ENCODE results near the gene RBCK1.
A peak's percentile ranks its signal among the peaks of the same experiment; 100 is the strongest.

RBCK1 gene

GRCh38 chr20:366041-366718, 41.9 kb upstream of the RBCK1 start:
- H3K79me2 ChIP-seq (ENCODE audit: insufficient read depth, low read length) = no peaks in the 10 kb centered on the region
- no peaks in the 10 kb centered on the region for H3K9me3 ChIP-seq (ENCODE audit: insufficient read depth, low read length, severe bottlenecking)
- TF ChIP-seq EZH2 (IDR thresholded peaks at IDR 0.05; ENCODE audit: borderline replicate concordance, low read depth, low read length, severe bottlenecking) (no peak), CTCF (IDR thresholded peaks at IDR 0.05; ENCODE audit: borderline replicate concordance, extremely low read depth, low read length, poor library complexity, severe bottlenecking) (no peak)
- H2AFZ ChIP-seq (ENCODE audit: low read depth, low read length) = no peak overlapping the region
- DNase-seq = peak; percentile 28
- peak; percentile 37; the same call in 1 of the 3 replicates for ATAC-seq (ENCODE audit: insufficient read depth, low read depth)
- peaks cover 14% of the 10 kb centered on the region for H3K4me1 ChIP-seq (ENCODE audit: insufficient read depth, low read length)
- no peak overlapping the region for H3K9ac ChIP-seq (ENCODE audit: low read depth, low read length)
- no peak overlapping the region for H3K27ac ChIP-seq (ENCODE audit: low read length)
- no peak overlapping the region for H3K4me3 ChIP-seq (ENCODE audit: low read depth in 1 of 2, low read length in 2 of 2)
- no peaks in the 10 kb centered on the region; the same call in 1 of the 2 replicates for H4K20me1 ChIP-seq (ENCODE audit: insufficient read depth, low read length)
- no peaks in the 10 kb centered on the region for H3K27me3 ChIP-seq (ENCODE audit: insufficient read depth, low read length, poor library complexity)
- no peak overlapping the region for H3K4me2 ChIP-seq (ENCODE audit: insufficient read depth, low read length)
- H3K36me3 ChIP-seq (ENCODE audit: insufficient read depth, low read length) = no peaks in the 10 kb centered on the region

GRCh38 chr20:366719-367485, 41.2 kb upstream of the RBCK1 start:
- Histone ChIP-seq H3K4me3 (ENCODE audit: low read depth in 1 of 2, low read length in 2 of 2) (no peak overlapping the region), H4K20me1 (ENCODE audit: insufficient read depth, low read length) (no peaks in the 10 kb centered on the region; the same call in 1 of the 2 replicates), H3K79me2 (ENCODE audit: insufficient read depth, low read length) (no peaks in the 10 kb centered on the region), H3K4me1 (ENCODE audit: insufficient read depth, low read length) (peaks cover 19% of the 10 kb centered on the region), H3K4me2 (ENCODE audit: insufficient read depth, low read length) (no peak overlapping the region), H3K27me3 (ENCODE audit: insufficient read depth, low read length, poor library complexity) (no peaks in the 10 kb centered on the region), H3K9ac (ENCODE audit: low read depth, low read length) (no peak overlapping the region), H2AFZ (ENCODE audit: low read depth, low read length) (no peak overlapping the region), H3K9me3 (ENCODE audit: insufficient read depth, low read length, severe bottlenecking) (no peaks in the 10 kb centered on the region), H3K36me3 (ENCODE audit: insufficient read depth, low read length) (no peaks in the 10 kb centered on the region), H3K27ac (ENCODE audit: low read length) (no peak overlapping the region)
- ATAC-seq (ENCODE audit: insufficient read depth, low read depth) = no peak
- TF ChIP-seq CTCF (IDR thresholded peaks at IDR 0.05; ENCODE audit: borderline replicate concordance, extremely low read depth, low read length, poor library complexity, severe bottlenecking) = no peak
- TF ChIP-seq EZH2 (IDR thresholded peaks at IDR 0.05; ENCODE audit: borderline replicate concordance, low read depth, low read length, severe bottlenecking) = no peak
- no peak for DNase-seq

- no peak overlapping the region for H2AFZ ChIP-seq (ENCODE audit: low read depth, low read length)
- no peaks in the 10 kb centered on the region for H3K36me3 ChIP-seq (ENCODE audit: insufficient read depth, low read length)
- H3K79me2 ChIP-seq (ENCODE audit: insufficient read depth, low read length) = no peaks in the 10 kb centered on the region
- H3K27ac ChIP-seq (ENCODE audit: low read length) = no peak overlapping the region
- TF ChIP-seq CTCF (IDR thresholded peaks at IDR 0.05; ENCODE audit: borderline replicate concordance, extremely low read depth, low read length, poor library complexity, severe bottlenecking) (no peak), EZH2 (IDR thresholded peaks at IDR 0.05; ENCODE audit: borderline replicate concordance, low read depth, low read length, severe bottlenecking) (no peak)
- H3K9ac ChIP-seq (ENCODE audit: low read depth, low read length) = no peak overlapping the region
- H3K9me3 ChIP-seq (ENCODE audit: insufficient read depth, low read length, severe bottlenecking) = no peaks in the 10 kb centered on the region
- ATAC-seq (ENCODE audit: insufficient read depth, low read depth) = no peak
- H3K4me3 ChIP-seq (ENCODE audit: low read depth in 1 of 2, low read length in 2 of 2) = no peak overlapping the region
- peaks cover 22% of the 10 kb centered on the region for H3K4me1 ChIP-seq (ENCODE audit: insufficient read depth, low read length)
- H3K4me2 ChIP-seq (ENCODE audit: insufficient read depth, low read length) = no peak overlapping the region
- no peaks in the 10 kb centered on the region for H3K27me3 ChIP-seq (ENCODE audit: insufficient read depth, low read length, poor library complexity)
- no peak for DNase-seq
- H4K20me1 ChIP-seq (ENCODE audit: insufficient read depth, low read length) = no peaks in the 10 kb centered on the region; the same call in 1 of the 2 replicates
Measured at GRCh38 chr20:367486-367887, 40.6 kb upstream of the RBCK1 start.

Measured in DND-41 (cell line).